IMR-90 (cell line): ENCODE measurements around the gene CAPN9. TPM values are rescaled to one million over a fixed set of nuclear protein-coding genes. Genes with fewer than 3 reads are reported as not detected.

Source experiments
- ATAC-seq: fragments of 200-7000 bp; cut with Tn5 transposase; 2 replicates; pipeline ENCODE4 v1.9.1; 2020; ENCODE audit warnings: low read depth, mild to moderate bottlenecking, moderate library complexity
- BruUV-seq: library from RNA; stranded (reverse); fragments of 400-500 nt; replicated peaks from 2 replicates; lab custom pipeline; 2021; lab: Mats Ljungman, UMichigan
- CTCF ChIA-PET: fragments of 300-600 bp; formaldehyde crosslinking; extraction: SDS; loops from one replicate; lab custom pipeline; 2021; ENCODE audit warnings: antibody characterized with exemption; lab: Yijun Ruan, JAX
- POLR2A ChIA-PET: fragments of 300-600 bp; sonication (Branson Sonifier 250); formaldehyde crosslinking; loops from one replicate; lab custom pipeline; 2022; ENCODE audit warnings: antibody characterized with exemption; ENCODE audit not compliant: unreplicated experiment; lab: Charles Lee
- DNase-seq: peaks from one replicate; pipeline ENCODE4 v3.0.0; 2013
- H2AFZ ChIP-seq: replicated peaks from 2 replicates; pipeline ENCODE3; 2013; ENCODE audit warnings: low read length, mild to moderate bottlenecking; ENCODE audit not compliant: poor library complexity
- H2AK5ac ChIP-seq: 2 replicates; pipeline ENCODE4 v1.6.1; 2013; ENCODE audit warnings: low read depth, low read length, inconsistent platforms
- H2AK9ac ChIP-seq: replicated peaks from 2 replicates; pipeline ENCODE3; 2013; ENCODE audit warnings: mild to moderate bottlenecking, low read depth, low read length, moderate library complexity; ENCODE audit not compliant: poor library complexity
- H2BK120ac ChIP-seq: 2 replicates; pipeline ENCODE4 v1.6.1; 2013; ENCODE audit warnings: low read depth, low read length, inconsistent platforms
- H2BK15ac ChIP-seq: 3 replicates; pipeline ENCODE4 v1.6.1; 2013; ENCODE audit warnings: low read depth, low read length, inconsistent platforms
- H2BK20ac ChIP-seq: 2 replicates; pipeline ENCODE4 v1.6.1; 2013; ENCODE audit warnings: low read depth, mild to moderate bottlenecking, inconsistent platforms, low read length, moderate library complexity
- H2BK5ac ChIP-seq: 2 replicates; pipeline ENCODE4 v1.6.1; 2013; ENCODE audit warnings: mild to moderate bottlenecking, low read depth, low read length, inconsistent platforms; ENCODE audit not compliant: poor library complexity, severe bottlenecking
- H3K14ac ChIP-seq: replicated peaks from 2 replicates; pipeline ENCODE4 v1.6.1; 2013; ENCODE audit warnings: low read depth, low read length, inconsistent platforms
- H3K18ac ChIP-seq: 2 replicates; pipeline ENCODE4 v1.6.1; 2013; ENCODE audit warnings: low read depth, low read length, control low read depth
- H3K23ac ChIP-seq: 2 replicates; pipeline ENCODE4 v1.6.1; 2013; ENCODE audit warnings: low read depth, low read length, inconsistent platforms
- H3K27ac ChIP-seq: 2 replicates; pipeline ENCODE4 v1.5.1; 2013; ENCODE audit warnings: mild to moderate bottlenecking, control low read depth, low read length; ENCODE audit not compliant: insufficient read depth
- H3K27me3 ChIP-seq: 2 replicates; pipeline ENCODE4 v1.6.1; 2013; ENCODE audit warnings: low read length; ENCODE audit not compliant: control insufficient read depth, insufficient read depth
- H3K36me3 ChIP-seq: 2 replicates; pipeline ENCODE4 v1.6.1; 2013; ENCODE audit warnings: low read length, mixed read lengths; ENCODE audit not compliant: control insufficient read depth, insufficient read depth
- H3K4ac ChIP-seq: 2 replicates; pipeline ENCODE4 v1.6.1; 2013; ENCODE audit warnings: low read depth, low read length, inconsistent platforms
- H3K4me1 ChIP-seq: 2 replicates; pipeline ENCODE4 v1.6.1; 2013; ENCODE audit warnings: low read length, mixed read lengths; ENCODE audit not compliant: control insufficient read depth, insufficient read depth
- H3K4me2 ChIP-seq: 2 replicates; pipeline ENCODE4 v1.6.1; 2013; ENCODE audit warnings: low read depth, mild to moderate bottlenecking, control low read depth, low read length, moderate library complexity
- H3K4me3 ChIP-seq: 2 replicates; pipeline ENCODE4 v1.5.1; 2013; ENCODE audit warnings: low read depth, mild to moderate bottlenecking, control low read depth, low read length, moderate library complexity; ENCODE audit not compliant: insufficient read depth
- H3K56ac ChIP-seq: 2 replicates; pipeline ENCODE4 v1.6.1; 2013; ENCODE audit warnings: low read length, inconsistent platforms; ENCODE audit not compliant: insufficient read depth; ENCODE audit errors: extremely low read depth
- H3K79me1 ChIP-seq, 2 experiments: 2 replicates each; pipeline ENCODE4 v1.6.1; 2013; ENCODE audit warnings: low read length in 2 of 2, inconsistent platforms in 1 of 2, low read depth in 1 of 2
- H3K9ac ChIP-seq: 2 replicates; pipeline ENCODE4 v1.6.1; 2013; ENCODE audit warnings: low read depth, low read length, control low read depth
- H3K9me1 ChIP-seq: 2 replicates; pipeline ENCODE4 v1.6.1; 2013; ENCODE audit warnings: low read length, inconsistent platforms; ENCODE audit not compliant: insufficient read depth
- H3K9me3 ChIP-seq: 2 replicates; pipeline ENCODE4 v1.6.1; 2013; ENCODE audit warnings: low read length; ENCODE audit not compliant: control insufficient read depth, insufficient read depth
- H4K20me1 ChIP-seq: 2 replicates; pipeline ENCODE4 v1.6.1; 2013; ENCODE audit warnings: low read length, inconsistent platforms; ENCODE audit not compliant: insufficient read depth
- H4K5ac ChIP-seq: 2 replicates; pipeline ENCODE4 v1.6.1; 2013; ENCODE audit warnings: mild to moderate bottlenecking, low read depth, low read length, control low read depth
- H4K8ac ChIP-seq, 2 experiments: 2 replicates each; pipeline ENCODE4 v1.6.1; 2013; ENCODE audit warnings: low read depth in 2 of 2, low read length in 2 of 2, control low read depth in 1 of 2, inconsistent platforms in 1 of 2
- H4K91ac ChIP-seq: 2 replicates; pipeline ENCODE4 v1.6.1; 2013; ENCODE audit warnings: low read depth, low read length, inconsistent platforms; ENCODE audit not compliant: insufficient read depth
- BHLHE40 ChIP-seq: fragments of 150-350 bp; IDR thresholded peaks from 2 replicates; pipeline ENCODE4 v1.6.1; 2016; ENCODE audit warnings: mild to moderate bottlenecking, low read depth, low read length
- CEBPB ChIP-seq: IDR thresholded peaks from 2 replicates; pipeline ENCODE4 v1.6.1; 2012; ENCODE audit warnings: low read depth, low read length, improper control_type of control experiment
- CHD1 ChIP-seq: IDR thresholded peaks from 2 replicates; pipeline ENCODE4 v1.6.1; 2012; ENCODE audit warnings: low read depth, low read length, improper control_type of control experiment
- CTCF ChIP-seq: conservative IDR thresholded peaks from 2 replicates; pipeline ENCODE4 v1.5.1; 2012; ENCODE audit warnings: mild to moderate bottlenecking, low read depth, low read length, improper control_type of control experiment
- ELK1 ChIP-seq: fragments of 150-350 bp; IDR thresholded peaks from 2 replicates; pipeline ENCODE4 v1.6.1; 2016; ENCODE audit warnings: low read depth, mild to moderate bottlenecking, low read length, moderate library complexity, borderline replicate concordance
- FOS ChIP-seq: fragments of 150-350 bp; IDR thresholded peaks from 2 replicates; pipeline ENCODE4 v1.6.1; 2016; ENCODE audit warnings: low read depth, low read length
- MAFK ChIP-seq: IDR thresholded peaks from 2 replicates; pipeline ENCODE4 v1.6.1; 2012; ENCODE audit warnings: low read depth, low read length, improper control_type of control experiment
- MAZ ChIP-seq: IDR thresholded peaks from 2 replicates; pipeline ENCODE4 v1.6.1; 2012; ENCODE audit warnings: low read depth, mild to moderate bottlenecking, low read length, improper control_type of control experiment, moderate library complexity, borderline replicate concordance
- MXI1 ChIP-seq: IDR thresholded peaks from 2 replicates; pipeline ENCODE4 v1.6.1; 2012; ENCODE audit warnings: low read depth, mild to moderate bottlenecking, low read length, moderate library complexity, borderline replicate concordance
- NFE2L2 ChIP-seq: fragments of 150-350 bp; IDR thresholded peaks from 2 replicates; pipeline ENCODE4 v1.6.1; 2016; ENCODE audit warnings: low read depth, mild to moderate bottlenecking, low read length
- POLR2A ChIP-seq: IDR thresholded peaks from 2 replicates; pipeline ENCODE4 v1.6.1; 2012; ENCODE audit warnings: mild to moderate bottlenecking, low read depth, low read length
- RAD21 ChIP-seq: IDR thresholded peaks from 2 replicates; pipeline ENCODE4 v1.6.1; 2012; ENCODE audit warnings: low read length, improper control_type of control experiment
- RCOR1 ChIP-seq: IDR thresholded peaks from 2 replicates; pipeline ENCODE4 v1.6.1; 2012; ENCODE audit warnings: mild to moderate bottlenecking, low read length, improper control_type of control experiment; ENCODE audit not compliant: insufficient replicate concordance
- RFX5 ChIP-seq: IDR thresholded peaks from 2 replicates; pipeline ENCODE4 v1.8.0; 2012; ENCODE audit warnings: low read depth, mild to moderate bottlenecking, low read length, moderate library complexity
- SMC3 ChIP-seq: fragments of 150-350 bp; IDR thresholded peaks from 2 replicates; pipeline ENCODE4 v1.6.1; 2016; ENCODE audit warnings: low read depth, mild to moderate bottlenecking, antibody characterized with exemption, low read length, moderate library complexity
- WGBS, 2 experiments: methylation state at CpG; one replicate each; pipeline versions ENCODE4 v1.1.5 to v1.1.7; 2013; ENCODE audit warnings: missing lambda C conversion rate in 2 of 2; ENCODE audit not compliant: insufficient read length in 1 of 2; ENCODE audit errors: extremely low coverage in 2 of 2; 5-methylcytosine and 5-hydroxymethylcytosine counted together
- dilution Hi-C: fragments of 300-500 bp; cut with HindIII; formaldehyde crosslinking; loops from one replicate; pipeline ENCODE4 v1.14.3; 2018; ENCODE audit warnings: low sequenced_read_pairs; ENCODE audit not compliant: unreplicated experiment
- in situ Hi-C: fragments of 300-500 bp; cut with MboI; formaldehyde crosslinking; loops from 3 replicates; pipeline ENCODE4 v1.14.3; 2019; ENCODE audit warnings: low sequenced_read_pairs, inconsistent platforms, mixed read lengths
- intact Hi-C: fragments of 100-400 bp; cut with micrococcal nuclease; formaldehyde crosslinking; loops from 2 replicates; pipeline ENCODE4 v1.10.0; 2022
- polyA plus RNA-seq, 3 experiments: library from polyadenylated mRNA; depleted of rRNA; stranded (reverse); fragments of >200 nt; gene quantifications; 2 replicates each; pipeline ENCODE4 v1.2.3, GENCODE V29; 2012; ENCODE audit warnings: low replicate concordance in 1 of 3
- total RNA-seq: library from RNA; depleted of rRNA; stranded (reverse); fragments of >200 nt; gene quantifications from 2 replicates; pipeline ENCODE4 v1.2.3, GENCODE V29; 2012
- TF ChIP-seq, protein P1 (sequence below): fragments of 150-350 bp; IDR thresholded peaks from 2 replicates; pipeline ENCODE4 v1.6.1; 2017; ENCODE audit warnings: mild to moderate bottlenecking, antibody characterized with exemption, low read length, low read depth

Gene CAPN9
- total and polyA plus RNA-seq, 2 of the 4 experiments (the other 2 are of a cell fraction) = not detected

DNA sequence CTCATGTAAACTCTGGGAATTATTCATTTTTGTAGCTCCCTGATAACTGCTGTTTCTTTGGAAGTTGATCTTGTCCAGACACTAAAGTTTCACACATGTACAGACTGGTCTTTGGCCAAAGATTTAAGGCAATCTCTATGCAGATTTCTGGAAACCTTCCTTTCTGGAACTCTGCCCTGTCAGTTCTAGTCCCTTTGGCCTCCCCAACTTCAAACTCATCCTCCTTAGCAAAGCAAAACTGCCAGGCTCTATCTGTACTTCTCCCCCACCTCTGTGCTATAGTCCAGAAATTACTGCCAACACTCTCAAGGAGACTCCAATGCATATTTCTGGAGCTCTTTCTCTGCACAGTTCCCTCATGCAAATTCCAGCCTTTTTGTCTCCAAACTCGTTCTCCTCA, 84.6 kb downstream of the CAPN9 start:
- Histone ChIP-seq H4K20me1 (0 out of 2 replicates have a peak, but pooled peaks cover 5% of the 10 kb centered on the region), H2AFZ (no peak overlapping the region), H2BK15ac (no peak overlapping the region), H3K18ac (no peak overlapping the region), H3K4me1 (peaks cover 5% of the 10 kb centered on the region), H2BK20ac (no peak overlapping the region), H3K9ac (no peak overlapping the region), H3K4ac (no peak overlapping the region), H2AK9ac (no peak overlapping the region), H2BK120ac (no peak overlapping the region), H3K36me3 (peaks cover 3% of the 10 kb centered on the region), H3K27ac (no peak overlapping the region), H3K4me3 (no peak overlapping the region), H3K9me1 (peaks cover 4% of the 10 kb centered on the region; the same call in 1 of the 2 replicates), H3K23ac (no peak overlapping the region), H4K91ac (no peak overlapping the region), H2AK5ac (no peak overlapping the region), H3K14ac (no peak overlapping the region), H3K27me3 (no peaks in the 10 kb centered on the region), H3K79me1 (peaks cover 6 to 10% of the 10 kb centered on the region in 2 experiments; a peak in 3 of 4 replicates), H4K5ac (no peak overlapping the region), H3K56ac (no peak overlapping the region), H2BK5ac (no peak overlapping the region), H3K4me2 (no peak overlapping the region), H4K8ac (no peak overlapping the region), H3K9me3 (no peaks in the 10 kb centered on the region)
- in situ Hi-C loops = no loop called here
- CTCF ChIA-PET = interaction anchor here (0.6 to 0.8 kb wide), 2 partner anchors 8 to 16 kb away, joined by 3 read pairs; no protein-coding TSS in a partner anchor
- WGBS, 2 experiments = 43% methylated on average over 1 of the region's 1 CpG; no CpG with 5 or more reads in 1 of the 2 experiments
- TF ChIP-seq FOS (no peak), MXI1 (no peak), CEBPB (no peak), SMC3 (no peak), CHD1 (no peak), ELK1 (no peak), RCOR1 (no peak), RFX5 (no peak), RAD21 (no peak), POLR2A (no peak), NFE2L2 (no peak), MAFK (no peak), CTCF (no peak), BHLHE40 (no peak), MAZ (no peak)
- TF ChIP-seq, protein P1, sequence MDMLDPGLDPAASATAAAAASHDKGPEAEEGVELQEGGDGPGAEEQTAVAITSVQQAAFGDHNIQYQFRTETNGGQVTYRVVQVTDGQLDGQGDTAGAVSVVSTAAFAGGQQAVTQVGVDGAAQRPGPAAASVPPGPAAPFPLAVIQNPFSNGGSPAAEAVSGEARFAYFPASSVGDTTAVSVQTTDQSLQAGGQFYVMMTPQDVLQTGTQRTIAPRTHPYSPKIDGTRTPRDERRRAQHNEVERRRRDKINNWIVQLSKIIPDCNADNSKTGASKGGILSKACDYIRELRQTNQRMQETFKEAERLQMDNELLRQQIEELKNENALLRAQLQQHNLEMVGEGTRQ = no peak
- ATAC-seq (no peak), DNase-seq (no peak)
- dilution Hi-C loops = no loop called here
- no TSS peak for BruUV-seq
- POLR2A ChIA-PET = no interaction called here
- intact Hi-C loops = no loop called here
